ENCODE data around the gene RNF181. TPM values are rescaled to one million over a fixed set of nuclear protein-coding genes. Genes with fewer than 3 reads are reported as not detected.
A peak's percentile ranks its signal among the peaks of the same experiment; 100 is the strongest.

Gene RNF181
- total RNA-seq, 1 donor from 2014 or later = 67.9 TPM

- no peaks in the 10 kb centered on the region for H3K27me3 Mint-ChIP-seq (ENCODE audit: low read depth)
- TF ChIP-seq CTCF (conservative IDR thresholded peaks at IDR 0.05) = no peak
- DNase-seq (ENCODE audit: low read depth, low spot score) = no peak
- H3K36me3 Mint-ChIP-seq (ENCODE audit: low read depth) = no peaks in the 10 kb centered on the region
- peaks cover 27% of the 10 kb centered on the region for H3K4me1 Mint-ChIP-seq
- H3K4me3 Mint-ChIP-seq = peak overlapping the region; percentile 89
- no peaks in the 10 kb centered on the region for H3K9me3 Mint-ChIP-seq
- H3K27ac Mint-ChIP-seq (ENCODE audit: unreplicated experiment) = no peak overlapping the region
These were observed 9.2 kb downstream of the RNF181 start for GRCh38 chr2:85604568-85605339.

- H3K27ac Mint-ChIP-seq (ENCODE audit: unreplicated experiment) = no peak overlapping the region
- TF ChIP-seq CTCF (conservative IDR thresholded peaks at IDR 0.05) = no peak
- H3K9me3 Mint-ChIP-seq = no peaks in the 10 kb centered on the region
- H3K27me3 Mint-ChIP-seq (ENCODE audit: low read depth) = no peaks in the 10 kb centered on the region
- no peak for DNase-seq (ENCODE audit: low read depth, low spot score)
- H3K4me1 Mint-ChIP-seq = peaks cover 33% of the 10 kb centered on the region
- H3K36me3 Mint-ChIP-seq (ENCODE audit: low read depth) = no peaks in the 10 kb centered on the region
- H3K4me3 Mint-ChIP-seq = peak overlapping the region; percentile 48
These were observed 10.0 kb downstream of the RNF181 start for GRCh38 chr2:85605406-85606115.

GRCh38 chr2:85606116-85606455, 10.5 kb downstream of the RNF181 start:
- H3K9me3 Mint-ChIP-seq = no peaks in the 10 kb centered on the region
- H3K4me1 Mint-ChIP-seq = peaks cover 33% of the 10 kb centered on the region
- no peak for DNase-seq (ENCODE audit: low read depth, low spot score)
- no peak for TF ChIP-seq CTCF (conservative IDR thresholded peaks at IDR 0.05)
- H3K27me3 Mint-ChIP-seq (ENCODE audit: low read depth) = no peaks in the 10 kb centered on the region
- H3K4me3 Mint-ChIP-seq = peak overlapping the region; percentile 66
- no peaks in the 10 kb centered on the region for H3K36me3 Mint-ChIP-seq (ENCODE audit: low read depth)
- H3K27ac Mint-ChIP-seq (ENCODE audit: unreplicated experiment) = no peak overlapping the region

GRCh38 chr2:85607268-85608215, 12.0 kb downstream of the RNF181 start:
- Mint-ChIP-seq H3K4me3 (peak overlapping the region; percentile 66), H3K27ac (ENCODE audit: unreplicated experiment) (no peak overlapping the region), H3K4me1 (peaks cover 43% of the 10 kb centered on the region), H3K27me3 (ENCODE audit: low read depth) (no peaks in the 10 kb centered on the region), H3K36me3 (ENCODE audit: low read depth) (no peaks in the 10 kb centered on the region), H3K9me3 (no peaks in the 10 kb centered on the region)
- DNase-seq (ENCODE audit: low read depth, low spot score) = no peak
- TF ChIP-seq CTCF (conservative IDR thresholded peaks at IDR 0.05) = no peak

GRCh38 chr2:85611217-85611704, 15.7 kb downstream of the RNF181 start:
- Mint-ChIP-seq H3K9me3 (no peaks in the 10 kb centered on the region), H3K27ac (ENCODE audit: unreplicated experiment) (peak overlapping the region; percentile 90), H3K4me3 (peak overlapping the region; percentile 97), H3K4me1 (peaks cover 24% of the 10 kb centered on the region), H3K27me3 (ENCODE audit: low read depth) (no peaks in the 10 kb centered on the region), H3K36me3 (ENCODE audit: low read depth) (no peaks in the 10 kb centered on the region)
- TF ChIP-seq CTCF (conservative IDR thresholded peaks at IDR 0.05) = no peak
- DNase-seq (ENCODE audit: low read depth, low spot score) = no peak
